H4 (cell line): Measurements from ENCODE around the gene ZNF213. TPM values are rescaled to one million over a fixed set of nuclear protein-coding genes. Genes with fewer than 3 reads are reported as not detected.

Experiments used
- DNase-seq: peaks from one replicate; pipeline ENCODE4 v3.0.0-alpha.2; 2015; ENCODE audit warnings: low spot score
- total RNA-seq: library from RNA; depleted of rRNA; stranded (reverse); fragments of >200 nt; shearing (Covaris generic); gene quantifications from 2 replicates; pipeline ENCODE4 v1.2.3, GENCODE V29; 2014

ZNF213 gene
- total RNA-seq, 1 experiment from 2014 or later: 2.0 TPM

DNA sequence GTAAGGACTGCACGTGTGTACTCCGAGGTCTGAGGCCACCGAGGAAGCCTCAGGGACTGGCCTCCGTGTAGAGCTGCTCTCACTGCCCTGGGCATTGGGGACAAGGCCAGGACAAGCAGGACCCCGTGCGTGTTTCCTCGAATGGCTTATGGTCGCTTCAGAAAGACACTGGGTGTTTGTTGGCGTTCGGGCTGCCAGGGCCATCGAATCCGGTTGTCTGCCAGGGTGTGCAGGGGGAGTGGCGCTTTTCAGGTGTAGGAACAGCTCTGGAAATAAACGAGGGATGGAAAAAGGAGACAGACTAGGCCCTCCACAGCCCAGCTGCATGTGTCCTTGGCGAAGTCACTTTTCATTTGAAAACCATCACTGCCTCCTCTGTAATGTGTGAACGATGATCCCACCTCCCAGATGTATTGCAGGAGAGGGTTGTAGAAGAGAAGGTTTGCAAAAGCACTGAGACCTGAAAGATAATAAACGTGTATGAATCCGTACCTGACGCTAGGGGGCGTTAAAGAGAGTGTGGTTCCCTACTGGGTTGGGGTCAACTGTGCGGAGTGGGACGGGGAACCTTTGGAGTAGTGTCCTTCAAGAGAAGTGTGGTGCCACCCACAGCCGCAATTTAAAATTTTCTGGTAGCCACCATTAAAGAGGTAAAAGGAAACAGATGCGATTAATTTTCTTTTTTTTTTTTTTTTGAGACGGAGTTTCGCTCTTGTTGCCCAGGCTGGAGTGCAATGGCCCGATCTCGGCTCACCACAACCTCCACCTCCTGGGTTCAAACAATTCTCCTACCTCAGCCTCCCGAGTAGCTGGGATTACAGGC, 33.6 kb upstream of the ZNF213 start:
- DNase-seq: peak; percentile 34

GRCh38 chr16:3101841-3102470, 32.9 kb upstream of the ZNF213 start:
- no peak for DNase-seq

DNA sequence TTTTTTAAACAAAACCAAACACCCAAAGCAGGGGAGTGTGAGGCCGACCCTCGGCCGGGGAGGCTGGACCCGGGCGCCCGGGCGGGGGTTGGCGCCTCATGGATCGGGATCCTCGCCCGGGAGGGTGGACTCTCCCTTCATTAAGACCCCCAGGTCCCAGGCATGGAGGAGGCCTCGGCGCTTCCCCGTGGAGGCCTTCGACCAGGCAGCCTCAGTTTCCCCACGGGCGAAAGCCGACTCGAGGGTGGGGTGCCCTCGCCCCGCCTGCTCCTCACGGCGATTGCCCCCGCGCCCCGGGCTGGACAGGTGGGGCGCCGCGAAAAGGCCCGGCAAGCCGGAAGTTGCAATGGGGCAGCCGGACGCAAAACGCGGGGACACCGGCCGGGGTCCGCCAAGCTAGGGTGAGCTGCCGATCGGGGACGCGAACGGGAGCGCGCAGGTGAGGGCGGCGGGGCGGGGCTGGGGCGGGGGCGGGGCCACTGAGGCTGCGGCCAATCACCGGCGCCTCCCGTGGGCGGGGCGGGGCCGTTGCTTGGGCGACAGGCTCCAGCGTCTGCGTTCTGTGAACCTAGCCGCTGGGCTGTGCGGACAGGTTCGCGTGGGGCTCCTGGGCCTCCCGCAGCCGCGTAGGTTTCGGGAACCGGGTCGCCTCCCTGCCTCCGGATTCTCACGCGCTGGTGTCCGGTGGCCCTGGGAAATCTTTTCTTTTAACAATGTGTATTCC, 28.5 kb upstream of the ZNF213 start:
- DNase-seq: peak; percentile 82

DNA sequence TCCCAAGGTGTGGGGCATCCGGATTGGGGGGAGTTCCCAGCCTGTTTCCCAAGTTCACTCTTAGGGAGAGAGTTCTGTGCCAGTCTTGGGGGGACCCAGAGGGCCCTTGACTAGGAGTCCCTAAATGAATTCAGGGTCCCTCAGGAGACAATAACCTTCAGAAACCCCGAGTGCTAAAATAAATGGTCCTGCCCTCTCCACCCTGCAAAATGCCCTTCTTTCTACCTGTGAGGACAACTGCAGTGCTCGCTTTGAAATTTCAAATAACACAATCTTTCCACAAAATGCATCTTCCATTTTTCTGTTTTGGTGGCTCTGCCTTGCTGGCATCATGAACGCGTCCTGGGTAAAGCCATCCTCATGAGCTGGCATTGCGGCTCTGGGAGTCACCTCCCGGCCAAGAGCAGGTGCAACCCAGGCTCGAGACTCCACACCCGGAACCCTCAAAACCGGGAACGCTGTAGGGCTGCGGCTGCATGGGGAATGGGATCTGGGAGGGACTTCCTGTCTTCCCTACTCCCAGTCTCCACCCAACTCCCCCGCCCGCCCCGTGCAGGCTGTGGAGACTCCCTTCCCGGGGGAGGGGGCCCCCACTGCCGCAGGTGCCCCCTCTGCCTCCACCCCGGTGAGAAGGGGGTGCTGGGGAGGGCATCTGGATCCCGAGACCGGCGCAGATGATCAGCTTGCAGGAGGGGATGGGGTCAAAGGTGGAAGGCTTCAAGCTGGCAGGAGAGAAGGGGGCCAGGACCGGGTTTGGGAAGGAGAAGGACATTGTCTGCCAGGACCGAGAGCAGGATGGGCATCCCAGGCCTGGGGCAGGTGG, 22.6 kb upstream of the ZNF213 start, which contains the start of gene ZNF205:
TSS of gene ZNF205 (plus strand) at position 529 of the 823 bp plus-strand sequence. CDS start 845 bp downstream, outside the sequence.
- DNase-seq: peak; percentile 65

GRCh38 chr16:3112881-3113574, 21.8 kb upstream of the ZNF213 start:
- no peak for DNase-seq

- DNase-seq: no peak
These were observed 20.9 kb upstream of the ZNF213 start for GRCh38 chr16:3113765-3114479.

DNA sequence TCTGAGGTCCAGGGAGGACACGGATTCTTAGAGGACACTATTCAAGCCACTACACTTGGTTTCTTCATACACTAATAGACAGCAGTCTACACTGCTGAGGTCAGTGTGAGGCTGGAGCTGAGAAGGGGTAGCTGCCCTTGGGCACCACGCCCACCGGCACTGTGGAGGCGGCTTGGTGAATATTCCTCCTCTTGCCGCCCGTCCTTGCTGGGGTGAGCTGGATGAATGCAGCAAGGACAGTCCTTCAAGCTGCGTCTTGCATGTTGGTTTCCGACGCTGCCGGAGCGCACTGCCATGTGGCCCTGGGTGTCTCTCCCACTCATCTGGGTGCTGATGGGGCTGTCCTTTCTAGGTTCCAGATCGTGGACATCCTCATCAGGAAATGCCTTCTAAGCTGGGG, 19.8 kb upstream of the ZNF213 start:
- no peak for DNase-seq

- DNase-seq: no peak
These were observed 19.3 kb upstream of the ZNF213 start for GRCh38 chr16:3115561-3115960.

DNA sequence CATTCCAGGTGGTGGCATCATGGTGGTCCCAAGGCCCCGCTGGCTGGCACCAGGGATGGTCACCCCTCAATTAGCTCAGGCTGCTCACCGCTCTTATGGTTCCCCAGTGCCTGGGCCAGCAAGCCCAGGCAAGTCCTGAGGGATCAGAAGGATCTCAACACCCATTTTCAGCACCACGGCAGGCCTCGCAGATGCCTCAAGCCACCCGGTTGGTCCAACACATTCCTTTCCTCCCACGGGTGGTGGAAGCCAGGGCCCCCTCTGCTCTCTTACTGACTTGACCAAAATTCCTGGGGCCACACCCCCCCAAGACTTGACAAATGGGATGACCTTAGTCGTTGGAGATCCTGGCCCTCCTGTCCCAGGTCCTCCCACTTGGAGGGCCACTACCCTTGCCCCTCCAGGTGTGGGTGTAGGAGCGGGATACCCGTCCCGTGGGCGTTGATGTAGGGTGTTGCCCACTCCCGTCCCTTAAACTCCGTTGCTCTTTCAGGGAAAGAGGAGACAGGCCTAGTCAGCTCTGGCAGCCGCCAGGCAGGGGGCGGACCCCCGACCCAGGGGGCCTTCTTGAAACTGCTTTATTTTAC, 16.5 kb upstream of the ZNF213 start:
- no peak for DNase-seq

GRCh38 chr16:3118846-3119245, 16.0 kb upstream of the ZNF213 start:
- DNase-seq: no peak

GRCh38 chr16:3119286-3119685, 15.5 kb upstream of the ZNF213 start:
- no peak for DNase-seq

DNA sequence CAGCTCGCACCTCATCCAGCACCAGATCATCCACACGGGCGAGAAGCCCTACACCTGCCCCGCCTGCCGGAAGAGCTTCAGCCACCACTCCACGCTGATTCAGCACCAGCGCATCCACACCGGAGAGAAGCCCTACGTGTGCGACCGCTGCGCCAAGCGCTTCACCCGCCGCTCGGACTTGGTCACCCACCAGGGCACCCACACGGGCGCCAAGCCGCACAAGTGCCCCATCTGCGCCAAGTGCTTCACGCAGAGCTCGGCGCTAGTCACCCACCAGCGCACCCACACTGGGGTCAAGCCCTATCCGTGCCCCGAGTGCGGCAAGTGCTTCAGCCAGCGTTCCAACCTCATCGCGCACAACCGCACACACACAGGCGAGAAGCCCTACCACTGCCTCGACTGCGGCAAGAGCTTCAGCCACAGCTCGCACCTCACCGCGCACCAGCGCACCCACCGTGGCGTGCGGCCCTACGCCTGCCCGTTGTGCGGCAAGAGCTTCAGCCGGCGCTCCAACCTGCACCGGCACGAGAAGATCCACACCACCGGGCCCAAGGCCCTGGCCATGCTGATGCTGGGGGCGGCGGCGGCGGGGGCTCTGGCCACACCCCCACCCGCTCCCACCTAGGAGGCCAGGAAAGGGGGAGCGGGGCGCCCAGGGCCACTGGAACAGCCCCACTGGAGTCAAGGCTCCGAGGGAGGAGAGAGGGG, 15.0 kb upstream of the ZNF213 start:
- no peak for DNase-seq

DNA sequence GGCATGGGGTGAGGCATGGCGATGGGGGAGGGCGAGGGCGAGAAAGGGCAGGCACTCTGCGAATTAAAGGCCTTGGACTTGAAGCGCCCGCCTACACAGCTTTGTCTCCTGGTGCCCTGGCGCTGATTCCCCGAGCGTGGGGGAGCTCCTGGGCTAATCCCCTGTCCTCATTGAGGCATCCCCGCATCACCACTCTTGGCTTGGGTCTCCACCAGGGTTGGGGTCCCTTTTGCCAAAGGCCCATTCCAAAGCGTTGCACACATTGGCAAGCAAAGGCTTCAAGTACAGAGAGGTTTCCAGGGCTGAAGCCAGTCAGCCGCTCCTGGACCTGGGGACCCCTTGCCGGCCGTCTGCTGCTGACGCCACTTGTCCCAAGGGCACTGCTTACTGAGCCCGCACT, 14.4 kb upstream of the ZNF213 start:
- no peak for DNase-seq

DNA sequence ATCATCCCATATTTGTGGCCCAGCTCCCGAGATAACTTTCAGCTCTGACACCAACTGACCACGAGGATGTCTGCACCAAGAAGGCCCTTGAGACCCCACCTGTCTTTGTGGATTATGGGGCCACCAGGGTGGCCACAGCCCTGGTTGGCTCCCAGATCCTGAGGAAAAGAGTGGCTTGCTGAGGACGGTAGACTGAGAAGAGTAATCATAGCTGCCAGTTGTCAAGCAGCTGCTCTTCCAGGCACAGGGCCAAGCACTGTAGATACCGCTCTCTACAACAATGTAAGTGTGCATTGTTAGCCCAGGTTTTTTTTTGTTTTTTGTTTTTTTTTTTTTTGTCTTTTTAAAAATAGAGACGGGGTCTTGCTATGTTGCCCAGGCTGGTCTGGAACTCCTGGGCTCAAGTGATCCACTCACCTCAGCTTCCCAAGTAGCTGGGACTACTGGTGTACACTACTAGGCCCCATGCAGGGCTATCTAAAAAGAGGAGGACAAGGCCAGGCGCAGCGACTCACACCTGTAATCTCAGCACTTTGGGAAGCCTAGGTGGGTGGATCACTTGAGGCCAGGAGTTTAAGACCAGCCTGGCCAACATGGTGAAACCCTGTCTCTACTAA, 12.9 kb upstream of the ZNF213 start:
- no peak for DNase-seq

GRCh38 chr16:3122926-3123570, 11.8 kb upstream of the ZNF213 start:
- DNase-seq: no peak

- DNase-seq: peak; percentile 95
These were observed 10.6 kb upstream of the ZNF213 start for GRCh38 chr16:3123986-3124886.

- DNase-seq: no peak
These were observed 7.1 kb upstream of the ZNF213 start for GRCh38 chr16:3127745-3128144.
